HG03060 (cell line): ENCODE results near the gene WIPI1.
"Not testable (repeated sequence)": the region's sequence is repeated elsewhere in the genome, so short reads cannot be mapped to it uniquely, and the experiment has no call there.

Source experiments
- ATAC-seq: cut with Tn5 transposase; IDR thresholded peaks from one replicate; pipeline ENCODE4 v1.9.1; 2021; ENCODE audit warnings: low read depth, moderate number of reproducible peaks; ENCODE audit not compliant: unreplicated experiment

The WIPI1 gene, protein sequence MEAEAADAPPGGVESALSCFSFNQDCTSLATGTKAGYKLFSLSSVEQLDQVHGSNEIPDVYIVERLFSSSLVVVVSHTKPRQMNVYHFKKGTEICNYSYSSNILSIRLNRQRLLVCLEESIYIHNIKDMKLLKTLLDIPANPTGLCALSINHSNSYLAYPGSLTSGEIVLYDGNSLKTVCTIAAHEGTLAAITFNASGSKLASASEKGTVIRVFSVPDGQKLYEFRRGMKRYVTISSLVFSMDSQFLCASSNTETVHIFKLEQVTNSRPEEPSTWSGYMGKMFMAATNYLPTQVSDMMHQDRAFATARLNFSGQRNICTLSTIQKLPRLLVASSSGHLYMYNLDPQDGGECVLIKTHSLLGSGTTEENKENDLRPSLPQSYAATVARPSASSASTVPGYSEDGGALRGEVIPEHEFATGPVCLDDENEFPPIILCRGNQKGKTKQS

DNA sequence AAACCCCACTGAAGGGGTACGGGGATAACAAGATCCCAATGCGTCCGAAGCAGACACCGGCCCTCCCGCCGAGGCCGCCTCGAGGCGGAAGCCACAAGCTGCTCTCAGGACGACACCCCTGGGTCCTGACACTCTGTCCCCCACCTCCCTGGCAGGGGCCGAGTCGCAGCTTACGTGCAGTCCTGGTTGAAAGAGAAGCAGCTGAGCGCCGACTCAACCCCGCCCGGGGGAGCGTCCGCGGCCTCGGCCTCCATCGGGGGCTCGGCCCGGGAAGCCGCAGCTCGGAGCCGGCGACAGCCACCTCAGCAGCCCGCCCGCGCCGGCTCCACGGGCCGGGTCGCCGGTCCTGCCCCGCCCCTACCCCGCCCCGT, at the start of gene WIPI1:
WIPI1 (minus strand) TSS at position 329 of the 371 bp plus-strand sequence; CDS start at position 254, 75 bp downstream.
- peak; percentile 1 for ATAC-seq

DNA sequence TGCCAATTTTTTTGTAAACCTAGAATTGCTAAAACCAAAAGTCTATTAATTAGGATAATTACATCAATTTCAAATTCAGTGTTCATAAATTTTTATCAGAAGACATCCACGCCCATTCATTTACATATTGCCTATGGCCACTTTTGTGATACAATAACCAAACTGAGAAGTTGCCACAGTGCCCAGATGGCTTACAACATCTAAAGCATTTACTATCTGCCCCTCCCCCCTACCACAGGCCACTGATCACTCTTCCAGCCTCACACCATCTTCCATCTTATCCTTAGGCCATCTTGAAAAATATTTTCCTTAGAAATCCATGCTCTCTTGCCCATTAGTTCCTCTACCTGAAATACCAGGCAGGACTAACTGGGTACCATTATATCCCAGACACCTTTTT, 48.7 kb upstream of the WIPI1 start:
- no peak for ATAC-seq

DNA sequence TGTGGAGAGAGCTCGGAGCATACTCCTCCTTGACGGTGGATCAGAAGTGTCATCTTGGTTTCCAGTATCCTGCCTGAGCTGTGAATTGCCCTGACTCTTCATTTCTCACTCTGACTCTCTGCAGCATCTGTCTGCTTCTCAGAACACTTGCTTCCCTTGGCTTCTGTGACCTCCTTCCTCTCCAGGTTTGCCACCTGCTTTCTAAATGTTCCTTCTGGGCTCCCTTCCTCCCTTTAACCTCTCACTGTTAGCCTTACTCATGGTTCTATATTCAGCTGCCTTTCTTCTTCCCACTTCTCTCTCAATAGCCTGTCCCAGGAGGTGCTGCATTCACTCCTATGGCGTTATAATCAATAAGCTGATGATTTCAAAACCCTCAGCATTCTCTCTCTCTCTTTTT, 43.8 kb upstream of the WIPI1 start:
- no peak for ATAC-seq

DNA sequence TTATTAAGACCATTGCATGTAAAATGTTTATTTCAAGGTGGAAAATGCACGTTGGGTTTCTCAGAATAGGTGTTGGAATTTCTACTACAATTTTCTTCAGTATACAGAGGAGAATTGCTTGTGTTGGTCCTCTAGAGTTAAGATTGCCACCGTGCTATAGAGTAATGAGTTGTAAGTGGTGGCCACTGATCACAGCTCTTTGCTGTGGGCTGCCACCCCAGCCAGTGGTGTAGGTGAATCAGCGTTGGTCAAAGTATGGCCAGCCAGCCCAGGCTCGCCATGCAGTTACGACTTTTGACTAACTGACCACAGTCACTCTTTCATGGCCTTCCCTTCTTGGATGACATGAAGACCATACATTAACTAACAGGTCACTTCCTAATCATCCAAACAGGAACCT, 42.3 kb upstream of the WIPI1 start:
- no peak for ATAC-seq

DNA sequence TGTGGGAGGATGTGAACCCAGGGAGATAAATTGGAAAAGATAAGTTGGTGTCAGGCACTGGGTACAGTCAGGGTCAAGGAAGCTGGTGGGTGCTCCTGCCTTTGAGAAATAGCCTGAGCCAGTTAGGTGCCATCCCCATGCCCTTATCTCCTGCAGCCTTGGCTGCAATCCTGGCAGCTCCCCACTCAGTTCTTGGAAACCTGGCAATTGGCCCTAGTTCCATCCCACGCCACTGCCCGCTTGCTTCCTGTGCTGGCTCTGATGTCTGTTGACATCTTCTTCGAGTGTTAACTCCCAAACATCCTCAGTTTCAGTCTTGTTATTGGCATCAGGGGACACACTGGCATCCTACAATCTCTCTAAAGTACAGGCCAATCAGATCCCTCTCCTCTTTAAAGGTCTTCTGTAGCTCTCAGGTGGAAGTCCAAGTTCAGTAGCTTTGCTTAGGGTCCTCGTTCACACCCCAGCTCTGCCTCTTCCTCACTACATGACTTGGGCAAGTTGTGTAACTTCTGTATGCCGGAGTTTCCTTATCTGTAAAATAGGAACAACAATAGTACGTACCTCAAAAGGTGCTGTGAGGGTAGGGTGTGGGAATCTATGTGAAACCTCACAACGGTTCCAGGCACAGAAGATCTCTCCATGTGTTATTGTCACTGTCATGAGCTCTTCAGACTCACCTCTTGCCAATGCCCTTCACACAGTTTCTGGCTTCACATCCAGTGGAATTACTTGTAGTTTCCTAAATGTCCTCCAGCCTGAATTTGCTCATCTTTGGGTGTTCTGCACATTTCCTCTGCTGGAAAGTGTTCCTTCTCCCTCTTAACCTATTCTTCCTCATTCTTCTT, 41.4 kb upstream of the WIPI1 start:
- peak; percentile 12 for ATAC-seq

DNA sequence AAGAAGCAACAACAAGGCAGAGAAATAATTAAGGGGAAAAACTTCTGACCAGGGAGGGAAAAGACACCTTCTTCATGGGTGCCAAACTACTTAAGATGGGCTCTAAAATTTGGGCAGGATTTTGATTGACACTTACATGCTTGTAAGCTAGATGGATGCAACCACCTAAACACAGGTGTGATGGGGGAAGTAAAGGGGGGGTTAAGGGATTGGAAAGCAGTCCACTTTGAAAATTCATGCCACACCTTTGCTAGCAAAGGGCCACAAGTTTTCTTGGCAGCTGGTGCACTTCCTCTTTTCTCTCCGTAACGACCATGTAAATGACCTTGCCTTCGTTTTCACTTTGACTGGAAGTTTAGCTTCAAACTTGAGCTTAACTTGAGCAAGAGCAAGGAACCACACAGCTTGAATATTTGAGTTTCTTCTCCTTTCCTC, 40.6 kb upstream of the WIPI1 start:
- peak; percentile 97 for ATAC-seq

DNA sequence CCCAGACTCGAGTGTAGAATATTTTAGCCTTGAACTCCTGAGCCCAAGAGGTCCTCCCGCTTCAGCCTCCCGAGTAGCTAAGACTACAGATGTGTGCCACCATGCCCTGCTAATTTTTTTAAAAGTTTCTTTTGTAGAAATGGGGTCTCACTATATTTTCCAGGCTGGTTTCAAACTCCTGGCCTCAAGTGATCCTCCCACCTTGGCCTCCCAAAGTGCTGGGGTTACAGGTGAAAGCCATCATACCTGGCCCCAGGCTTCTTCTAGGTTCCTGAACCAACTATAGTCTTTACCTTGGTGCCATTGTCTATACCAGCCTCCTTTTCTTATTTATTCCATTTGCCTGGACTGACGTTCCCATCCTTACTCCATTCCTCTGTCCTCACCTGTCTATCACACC, 37.8 kb upstream of the WIPI1 start:
- no peak for ATAC-seq

DNA sequence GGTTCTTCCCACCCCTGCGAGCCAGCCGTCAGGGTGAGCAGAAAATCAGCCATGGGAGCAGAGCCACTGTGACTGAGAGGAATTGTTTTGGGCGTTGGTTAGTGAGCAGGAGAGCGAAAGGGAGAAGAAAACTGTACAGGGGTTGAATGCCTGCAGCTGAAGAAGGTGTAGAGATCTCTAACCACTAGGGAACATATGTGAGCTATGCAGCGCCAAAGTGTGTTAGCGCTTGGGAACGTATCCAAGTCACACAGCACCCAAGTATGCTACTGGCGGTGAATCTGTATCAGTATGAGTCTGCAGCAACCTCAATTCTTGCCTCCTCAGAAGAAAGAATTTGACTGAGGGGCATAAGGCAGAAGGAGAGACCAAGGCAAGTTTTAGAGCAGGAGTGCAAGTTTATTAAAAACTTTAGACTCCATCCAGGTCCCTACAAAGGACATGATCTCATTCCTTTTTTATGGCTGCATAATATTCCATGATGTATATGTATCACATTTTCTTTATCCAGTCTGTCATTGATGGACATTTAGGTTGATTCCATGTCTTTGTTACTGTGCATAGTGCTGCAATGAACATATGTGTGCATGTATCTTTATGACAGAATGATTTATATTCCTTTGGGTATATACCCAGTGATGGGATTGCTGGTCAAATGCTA, 35.2 kb upstream of the WIPI1 start:
- not testable (repeated sequence) for ATAC-seq

DNA sequence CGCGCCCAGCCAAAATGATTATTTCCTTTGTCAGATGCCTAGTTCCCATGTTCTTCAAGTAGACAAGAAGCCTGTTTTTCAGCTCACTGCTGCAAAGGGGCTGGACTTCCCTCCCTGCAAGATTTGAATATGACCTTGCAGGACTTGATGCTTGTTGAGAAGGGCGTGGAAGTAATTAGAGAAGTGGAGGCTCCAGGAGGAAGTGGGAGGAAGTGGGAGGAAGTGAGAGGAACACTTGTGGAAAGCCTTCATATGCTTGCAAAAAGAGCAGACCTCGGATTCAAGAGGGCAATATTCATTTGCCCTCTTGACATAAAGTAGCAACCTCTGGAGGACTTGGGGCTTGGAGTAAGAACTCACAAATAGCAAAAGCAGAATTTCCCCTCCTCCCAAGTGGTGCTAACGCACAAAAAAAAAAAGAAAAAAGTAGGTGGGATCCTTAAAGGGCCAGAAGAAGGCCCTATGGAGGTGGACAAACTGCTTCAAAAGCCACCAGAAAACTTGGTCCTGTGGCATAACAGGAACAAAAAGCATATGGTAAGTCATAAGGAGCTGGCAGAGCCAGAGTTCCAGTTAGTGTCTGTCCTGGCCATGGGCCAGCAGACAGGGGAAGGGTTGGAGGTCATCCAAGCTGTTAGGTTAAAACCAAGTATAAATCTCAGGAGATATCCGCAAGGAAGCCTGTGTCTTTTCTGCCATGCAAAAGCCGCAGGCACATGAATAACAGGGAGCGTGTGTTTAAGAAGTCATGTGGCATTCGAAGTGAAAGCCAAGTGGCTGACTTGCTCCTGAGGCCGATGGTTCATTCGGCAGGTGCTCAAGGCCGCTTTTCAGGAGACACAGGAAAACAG, 34.3 kb upstream of the WIPI1 start:
- ATAC-seq: no peak

DNA sequence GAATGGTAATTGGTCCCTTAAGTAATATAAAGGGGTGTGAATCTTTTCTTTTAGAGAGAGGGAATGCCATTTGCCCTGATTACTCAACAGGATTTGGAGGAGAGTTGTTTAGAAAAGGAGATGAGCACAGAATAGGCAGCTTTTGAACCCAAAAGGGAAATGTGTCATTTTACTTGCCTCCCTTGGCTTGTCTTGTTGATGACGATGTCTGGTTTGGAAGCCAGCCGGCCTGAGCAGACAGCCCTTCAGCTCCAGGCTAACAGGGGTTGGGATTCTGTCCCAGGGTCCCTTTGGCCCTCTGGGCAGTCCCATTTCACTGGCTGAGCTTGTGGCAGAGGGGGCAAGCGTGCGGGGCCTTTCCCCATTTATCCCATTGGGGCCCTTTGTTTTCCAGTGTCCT, 32.6 kb upstream of the WIPI1 start:
- no peak for ATAC-seq

DNA sequence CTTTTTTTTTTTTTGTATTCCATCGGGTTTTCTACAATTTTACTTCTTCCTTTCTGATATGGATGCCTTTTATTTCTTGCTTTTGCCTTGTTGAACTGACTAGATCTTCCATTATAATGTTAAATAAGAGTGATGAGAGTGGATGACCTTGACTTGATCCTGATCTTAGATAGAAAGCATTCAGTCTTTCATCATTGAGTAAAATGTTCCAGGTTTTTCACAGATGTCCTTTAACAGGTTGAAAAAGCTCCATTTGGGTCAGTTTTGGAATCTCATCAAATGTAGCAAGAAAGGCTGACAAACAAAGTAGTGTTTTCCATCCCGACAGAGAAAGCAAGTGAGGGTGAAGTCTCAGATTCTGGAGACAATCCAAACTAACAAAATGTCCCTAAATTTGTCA, 27.2 kb upstream of the WIPI1 start:
- no peak for ATAC-seq

DNA sequence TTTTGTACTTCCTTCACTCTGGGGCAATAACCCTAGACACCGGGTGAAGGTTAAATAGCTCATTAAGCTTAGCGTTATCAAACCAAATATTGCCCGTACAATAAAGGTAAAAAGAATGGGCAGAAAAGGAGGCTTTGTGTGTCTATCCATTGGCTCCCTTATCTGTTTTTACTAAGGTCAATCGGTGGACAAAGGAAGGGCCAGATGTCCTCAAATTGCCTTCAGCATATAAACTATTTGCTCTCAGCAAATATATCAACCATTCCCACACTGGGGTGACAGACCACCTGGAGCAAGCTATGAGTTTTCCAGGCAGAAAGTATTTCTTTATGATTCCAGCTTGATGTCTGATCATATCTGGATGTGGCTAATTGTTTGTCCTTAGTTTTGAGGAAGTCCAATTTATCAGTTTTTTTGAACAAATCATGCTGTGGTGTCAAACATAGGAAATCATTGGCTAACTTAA, 25.3 kb upstream of the WIPI1 start:
- ATAC-seq: no peak

DNA sequence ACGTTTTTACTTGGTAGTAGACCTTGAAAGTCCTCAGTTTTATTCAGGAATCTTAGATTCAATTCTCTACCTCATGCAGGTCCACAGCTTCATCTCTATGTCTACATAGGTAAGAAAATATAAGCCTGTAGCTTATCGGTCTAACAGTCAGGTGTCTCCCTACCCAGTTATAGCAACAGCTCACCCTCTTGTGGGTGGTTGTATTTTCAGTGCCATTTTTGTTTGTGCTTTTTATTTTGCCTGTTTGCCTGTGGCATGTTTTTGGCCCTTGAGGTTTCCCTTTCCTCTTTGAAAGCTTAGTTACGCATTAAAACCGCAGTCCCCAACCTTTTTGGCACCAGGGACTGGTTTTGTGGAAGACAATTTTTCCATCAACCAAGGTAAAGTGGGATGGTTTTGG, 23.6 kb upstream of the WIPI1 start:
- ATAC-seq: no peak

DNA sequence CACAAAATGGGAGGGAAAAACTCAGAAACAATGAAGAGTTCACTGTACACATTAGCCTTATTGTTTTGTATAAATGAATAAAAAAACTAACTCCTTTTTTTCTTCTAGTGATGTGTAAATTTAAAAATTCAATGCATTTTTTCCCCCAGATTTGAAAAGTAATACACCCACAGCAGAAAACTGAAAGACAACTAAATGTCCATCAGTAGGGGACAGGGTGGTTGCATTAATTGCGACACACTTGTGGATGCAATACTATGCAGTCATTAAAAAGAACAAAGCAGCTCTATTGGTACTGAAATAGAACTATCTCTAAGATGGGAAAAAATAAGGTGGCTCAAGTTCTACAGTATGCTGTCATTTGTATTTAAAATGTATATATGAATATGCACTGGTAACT, 13.7 kb upstream of the WIPI1 start:
- no peak for ATAC-seq

DNA sequence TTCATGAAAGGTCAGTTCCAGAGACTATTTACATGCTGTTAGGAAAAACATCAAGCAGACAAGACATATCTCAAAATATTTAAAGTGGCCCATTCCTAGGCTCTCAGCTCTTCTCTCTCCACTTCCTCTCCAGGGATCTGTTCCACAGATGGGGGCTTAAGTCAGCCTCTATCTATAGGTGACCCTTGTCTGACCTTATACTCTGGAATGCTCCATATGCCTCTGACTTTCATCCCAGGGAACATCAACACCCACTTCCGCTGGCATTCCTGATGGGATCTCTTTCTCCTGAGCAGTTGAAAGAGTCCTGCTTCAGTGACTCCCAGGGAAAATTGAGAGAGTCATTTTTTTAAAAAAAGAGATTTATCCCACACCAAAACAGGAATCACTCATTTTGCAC, 11.5 kb upstream of the WIPI1 start:
- no peak for ATAC-seq

DNA sequence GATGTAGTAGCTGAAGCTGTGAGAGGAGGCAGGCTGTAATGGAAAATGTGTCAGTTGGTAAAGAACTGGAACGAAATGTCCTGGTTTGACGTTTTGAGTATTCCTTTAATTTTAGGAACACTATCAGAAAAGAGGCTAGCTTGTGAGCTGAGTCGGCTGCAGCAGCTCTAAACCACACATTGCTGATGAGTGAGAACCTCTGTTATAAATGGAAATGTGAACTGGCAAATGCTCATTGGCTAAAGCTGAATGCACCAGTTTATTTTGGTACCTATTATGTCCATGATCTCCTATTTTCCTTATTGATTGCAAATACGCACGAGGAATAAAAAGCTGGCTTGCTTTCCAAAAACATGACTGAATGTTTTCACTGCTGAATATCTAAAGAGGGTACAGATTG, 11.0 kb upstream of the WIPI1 start:
- ATAC-seq: no peak

DNA sequence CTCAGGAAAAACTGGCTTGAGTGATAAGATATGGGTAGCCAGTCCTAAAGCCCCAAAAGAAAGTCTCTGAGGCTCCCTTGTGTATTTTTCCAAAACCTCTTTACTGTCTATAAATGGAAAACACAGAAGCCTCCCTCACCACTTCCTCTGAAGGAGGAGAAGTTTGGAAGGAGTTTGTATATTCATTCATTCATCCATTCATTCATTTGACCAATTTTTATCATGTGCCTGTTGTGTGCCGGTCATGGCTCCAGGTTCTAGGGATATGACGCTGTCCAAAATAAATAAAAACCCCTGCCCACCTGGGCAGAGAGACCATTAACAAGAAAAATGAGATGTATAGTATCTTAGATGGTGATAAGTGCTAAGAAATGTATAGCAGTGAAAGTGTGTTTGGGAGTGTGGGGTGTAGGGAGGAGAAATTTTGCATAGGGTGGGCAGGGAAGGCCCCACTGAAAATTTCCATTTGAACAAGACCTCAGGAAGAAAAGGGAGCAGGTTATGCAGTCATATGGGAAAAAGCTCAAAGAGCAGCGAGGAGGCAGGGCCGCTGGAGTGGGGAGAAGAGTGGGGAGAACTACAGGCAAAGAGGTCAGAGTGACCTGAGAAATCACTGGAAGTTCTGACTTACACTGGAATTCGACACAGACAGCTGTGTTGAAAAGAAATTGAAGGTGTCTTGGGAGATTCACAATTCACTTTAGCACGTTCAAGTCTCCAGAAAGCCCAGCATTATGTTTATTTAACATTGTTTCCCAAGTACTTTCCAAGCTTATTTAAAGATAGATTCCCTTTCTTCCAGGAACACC, 6.1 kb upstream of the WIPI1 start:
- ATAC-seq: no peak

DNA sequence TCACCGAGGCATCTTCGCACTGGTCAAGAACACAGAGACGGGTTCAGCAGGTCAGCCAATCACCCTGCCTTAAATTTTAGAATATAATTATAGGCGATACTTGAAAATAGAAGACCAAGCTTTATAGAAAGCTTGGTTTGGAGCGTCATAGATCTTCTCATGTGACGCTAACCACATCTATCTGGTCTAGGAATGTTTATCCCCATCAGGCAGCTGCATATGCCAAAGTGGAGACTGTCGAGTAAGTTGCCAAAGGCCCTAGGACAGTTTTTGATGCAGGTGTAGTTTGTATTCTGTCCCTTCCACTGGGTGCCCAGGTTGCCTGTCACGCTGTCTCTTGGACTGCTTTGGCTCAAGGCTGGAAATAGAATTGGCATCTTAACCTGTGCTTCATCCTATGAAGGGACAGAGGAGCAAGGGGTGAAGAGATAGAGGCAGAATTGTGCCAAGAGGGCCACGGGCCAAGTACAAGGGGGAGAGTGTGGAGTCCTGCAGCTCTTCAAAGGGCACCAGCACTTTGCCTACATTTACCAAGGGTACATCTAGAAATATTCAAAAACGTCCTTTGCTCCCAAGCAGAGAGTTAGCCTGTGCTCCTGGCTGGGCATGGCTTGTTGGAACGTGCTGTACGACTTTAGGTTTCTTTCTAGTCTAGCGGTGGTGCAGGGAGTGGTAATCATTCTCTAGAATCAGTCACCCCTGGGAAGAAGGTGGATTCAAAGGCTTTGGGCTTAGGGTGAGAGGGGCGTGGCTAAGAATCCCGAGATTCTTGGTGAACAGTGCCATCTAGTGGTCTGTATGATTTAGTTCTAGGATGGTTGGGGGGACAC, 5.3 kb upstream of the WIPI1 start:
- ATAC-seq: peak; percentile 29
